ENCODE data around the gene PLA2G2D. TPM values are rescaled to one million over a fixed set of nuclear protein-coding genes. Genes with fewer than 3 reads are reported as not detected.

PLA2G2D gene
- total and polyA plus RNA-seq, 2 of the 13 experiments (the other 11 are each of a cell fraction or from before 2014, with no cell fraction given): not detected

DNA sequence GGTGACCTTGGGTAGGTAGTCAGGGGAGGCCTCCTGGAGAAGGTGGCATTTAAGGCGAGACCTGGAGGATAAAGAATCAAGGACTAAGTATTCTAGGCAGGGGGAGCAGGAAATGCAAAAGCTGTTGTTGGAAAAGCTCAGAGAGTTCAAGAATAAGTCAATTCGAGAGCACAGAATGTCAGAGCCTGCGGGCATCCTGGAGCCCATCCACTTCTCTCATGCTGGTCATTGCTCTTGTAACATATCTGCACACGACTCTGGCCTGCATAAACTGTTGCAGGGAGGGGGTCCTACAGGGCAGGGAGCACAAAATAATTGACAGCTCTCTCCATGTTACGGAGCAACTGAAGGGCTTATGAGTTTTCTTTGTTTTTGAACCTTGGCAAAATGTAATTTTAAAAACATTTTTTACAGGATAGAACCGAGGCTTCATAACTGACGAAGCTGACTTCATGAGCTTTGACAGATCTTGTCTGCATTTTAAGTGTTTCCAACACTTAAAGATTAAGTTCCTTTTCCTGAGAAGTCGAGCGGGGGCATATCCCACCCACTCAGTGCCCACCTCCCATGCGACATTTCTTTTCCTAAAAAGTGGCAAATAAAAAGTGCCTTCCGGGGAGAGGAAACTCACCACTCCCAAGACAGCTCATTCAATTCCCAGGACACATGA is 45.1 kb downstream of the PLA2G2D start:
- Histone ChIP-seq H3K27me3 (ENCODE audit: control insufficient read depth in 1 of 2, insufficient read depth in 2 of 2, low read length in 2 of 2) (peaks cover 0 to 32% of the 10 kb centered on the region in 2 experiments; a peak in 2 of 5 replicates), H3K4me2 (ENCODE audit: low read depth, low read length) (no peak overlapping the region), H4K20me1 (ENCODE audit: insufficient read depth, low read length) (no peaks in the 10 kb centered on the region), H2AFZ (ENCODE audit: low read length) (no peak overlapping the region), H3K4me3 (replicated peaks in 1 of 3; ENCODE audit: insufficient read depth in 1 of 3, low read depth in 2 of 3, low read length in 3 of 3) (no peak overlapping the region), H3K4me1 (ENCODE audit: insufficient read depth, low read length) (no peaks in the 10 kb centered on the region), H3K9ac (ENCODE audit: insufficient read depth, low read depth, low read length) (no peak overlapping the region), H3K27ac (ENCODE audit: extremely low read length, insufficient read depth, low read length) (no peak overlapping the region), H3K9me3 (ENCODE audit: low read length) (no peaks in the 10 kb centered on the region), H3K79me2 (ENCODE audit: insufficient read depth, low read length) (no peaks in the 10 kb centered on the region), H3K36me3 (replicated peaks in 1 of 2; ENCODE audit: control insufficient read depth in 1 of 2, insufficient read depth in 2 of 2, low read length in 2 of 2) (no peaks in the 10 kb centered on the region)
- ChIA-PET POLR2A (no interaction called here), CTCF (ENCODE audit: low intra/inter-chr PET ratio, low total read pairs) (no interaction called here)
- no TSS peak for BruUV-seq (replicated peaks)
- intact Hi-C loops (cut with micrococcal nuclease; ENCODE audit: unreplicated experiment): no loop called here
- DNase-seq (ENCODE audit: low spot score) (no peak), ATAC-seq (no peak), FAIRE-seq (no peak)
- 22% methylated on average over 11 of the region's 11 CpGs for WGBS (ENCODE audit: low lambda C conversion rate)
- TF ChIP-seq, protein P1, sequence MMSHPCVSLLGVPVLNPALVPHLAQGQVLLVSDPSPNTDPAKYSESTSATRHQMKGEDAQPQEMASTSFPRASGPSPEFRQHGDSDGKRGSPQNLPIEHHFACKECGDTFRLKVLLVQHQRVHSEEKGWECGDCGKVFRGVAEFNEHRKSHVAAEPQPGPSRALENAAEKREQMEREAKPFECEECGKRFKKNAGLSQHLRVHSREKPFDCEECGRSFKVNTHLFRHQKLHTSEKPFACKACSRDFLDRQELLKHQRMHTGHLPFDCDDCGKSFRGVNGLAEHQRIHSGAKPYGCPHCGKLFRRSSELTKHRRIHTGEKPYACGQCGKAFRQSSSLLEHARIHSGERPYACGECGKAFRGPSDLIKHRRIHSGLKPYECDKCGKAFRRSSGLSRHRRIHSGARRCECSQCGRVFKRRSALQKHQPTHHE (CRISPR knock-in tag; IDR thresholded peaks at IDR 0.05; ENCODE audit: borderline replicate concordance): no peak
- no peak for TF ChIP-seq HMG20A (CRISPR knock-in tag; IDR thresholded peaks at IDR 0.05; ENCODE audit: borderline replicate concordance)
- no peak for TF ChIP-seq TBP (CRISPR knock-in tag; IDR thresholded peaks at IDR 0.05)
- TF ChIP-seq ZNF878 (CRISPR knock-in tag; IDR thresholded peaks at IDR 0.05): no peak
- no peak for TF ChIP-seq YEATS2 (CRISPR knock-in tag; IDR thresholded peaks at IDR 0.05; ENCODE audit: borderline replicate concordance)
- TF ChIP-seq E2F5 (CRISPR knock-in tag; conservative IDR thresholded peaks at IDR 0.05): no peak
- no peak for TF ChIP-seq ZNF615 (CRISPR knock-in tag; IDR thresholded peaks at IDR 0.05; ENCODE audit: borderline replicate concordance)
- TF ChIP-seq SOX13 (IDR thresholded peaks at IDR 0.05): no peak
- TF ChIP-seq SOX13 (CRISPR knock-in tag; conservative IDR thresholded peaks at IDR 0.05 in 1 of 2, IDR thresholded peaks at IDR 0.05 in 1 of 2): no peak
- TF ChIP-seq CENPBD1 (CRISPR knock-in tag; IDR thresholded peaks at IDR 0.05; ENCODE audit: borderline replicate concordance, low read depth): no peak
- TF ChIP-seq TCF7 (IDR thresholded peaks at IDR 0.05; ENCODE audit: low read depth): no peak
- TF ChIP-seq ZNF607 (CRISPR knock-in tag; IDR thresholded peaks at IDR 0.05; ENCODE audit: borderline replicate concordance): no peak
- TF ChIP-seq FIP1L1 (IDR thresholded peaks at IDR 0.05; ENCODE audit: borderline replicate concordance, insufficient read depth, low read depth, low read length): no peak
- TF ChIP-seq ZNF367 (CRISPR knock-in tag; IDR thresholded peaks at IDR 0.05; ENCODE audit: borderline replicate concordance): no peak
- no peak for TF ChIP-seq ARHGAP35 (CRISPR knock-in tag; IDR thresholded peaks at IDR 0.05; ENCODE audit: borderline replicate concordance)
- no peak for TF ChIP-seq ZMYM2 (CRISPR knock-in tag; IDR thresholded peaks at IDR 0.05)
- TF ChIP-seq NFIB (CRISPR knock-in tag; IDR thresholded peaks at IDR 0.05; ENCODE audit: borderline replicate concordance): no peak
- in situ Hi-C loops (cut with HindIII; ENCODE audit: extremely low pct_ligation_motif_present, low pct_unique_long_range_greater_than_20kb): no loop called here
